ENCODE results near the gene UBL4B.

The UBL4B gene

DNA sequence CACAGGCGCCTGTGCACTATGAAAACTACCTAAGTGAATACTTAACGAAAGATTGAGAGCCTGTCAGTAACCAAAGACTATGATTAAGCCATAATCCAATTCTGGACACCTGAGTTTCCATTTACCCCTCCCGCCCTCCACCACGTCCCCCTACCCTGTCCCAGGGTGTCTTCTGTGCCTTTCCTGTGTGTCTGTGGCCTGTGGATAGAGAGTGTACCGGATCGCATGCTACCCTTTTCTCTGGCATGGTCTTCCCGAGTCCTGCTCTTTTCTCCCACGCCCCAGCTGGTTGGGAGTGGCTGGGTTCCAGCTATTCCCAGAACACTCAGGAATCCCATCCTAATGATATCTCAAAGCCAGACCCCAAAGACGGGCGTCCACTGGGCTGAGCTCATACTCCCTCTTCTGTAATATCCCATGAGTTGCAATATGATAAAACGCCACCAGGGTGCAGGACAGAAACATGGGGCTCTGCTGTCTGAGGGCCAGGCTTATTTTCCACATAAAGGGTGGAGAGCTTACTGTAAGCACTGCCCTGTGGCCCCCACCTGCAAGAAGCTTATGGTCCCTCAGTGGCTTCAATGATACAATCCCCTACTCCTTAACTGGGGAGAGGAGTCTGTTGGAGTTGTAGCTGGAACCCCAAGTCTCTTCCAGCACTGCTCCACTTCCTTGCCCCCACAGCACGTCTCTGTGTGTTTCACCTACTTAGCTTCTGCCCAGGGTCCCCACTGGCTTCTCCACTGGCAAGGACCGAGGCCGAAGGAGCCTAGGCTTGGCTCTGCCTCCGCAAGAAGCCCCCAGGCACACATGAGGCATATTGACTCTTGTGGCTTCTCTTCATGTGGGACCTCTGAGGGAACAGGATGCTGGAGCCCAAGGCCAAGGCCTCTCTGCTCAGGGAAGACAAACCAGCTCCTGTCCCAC is 24.2 kb upstream of the UBL4B start:
- no peaks in the 10 kb centered on the region for H3K9me3 ChIP-seq (ENCODE audit: control insufficient read depth, insufficient read depth, low read depth, low read length)
- no peaks in the 10 kb centered on the region for H3K4me1 ChIP-seq (ENCODE audit: control insufficient read depth, insufficient read depth, low read length)
- CTCF ChIA-PET = interaction anchor here (0.6 to 6.8 kb wide), 34 partner anchors 11 to 1328 kb away, joined by 3 to 182 read pairs (median 4); partner anchors contain the start of genes ALX3 and KCNC4
- no peaks in the 10 kb centered on the region for H3K36me3 ChIP-seq (ENCODE audit: control insufficient read depth in 2 of 2, insufficient read depth in 1 of 2, low read length in 2 of 2)
- H3K27ac ChIP-seq (ENCODE audit: extremely low read depth, low read depth, low read length) = no peak overlapping the region
- TF ChIP-seq, protein P1, sequence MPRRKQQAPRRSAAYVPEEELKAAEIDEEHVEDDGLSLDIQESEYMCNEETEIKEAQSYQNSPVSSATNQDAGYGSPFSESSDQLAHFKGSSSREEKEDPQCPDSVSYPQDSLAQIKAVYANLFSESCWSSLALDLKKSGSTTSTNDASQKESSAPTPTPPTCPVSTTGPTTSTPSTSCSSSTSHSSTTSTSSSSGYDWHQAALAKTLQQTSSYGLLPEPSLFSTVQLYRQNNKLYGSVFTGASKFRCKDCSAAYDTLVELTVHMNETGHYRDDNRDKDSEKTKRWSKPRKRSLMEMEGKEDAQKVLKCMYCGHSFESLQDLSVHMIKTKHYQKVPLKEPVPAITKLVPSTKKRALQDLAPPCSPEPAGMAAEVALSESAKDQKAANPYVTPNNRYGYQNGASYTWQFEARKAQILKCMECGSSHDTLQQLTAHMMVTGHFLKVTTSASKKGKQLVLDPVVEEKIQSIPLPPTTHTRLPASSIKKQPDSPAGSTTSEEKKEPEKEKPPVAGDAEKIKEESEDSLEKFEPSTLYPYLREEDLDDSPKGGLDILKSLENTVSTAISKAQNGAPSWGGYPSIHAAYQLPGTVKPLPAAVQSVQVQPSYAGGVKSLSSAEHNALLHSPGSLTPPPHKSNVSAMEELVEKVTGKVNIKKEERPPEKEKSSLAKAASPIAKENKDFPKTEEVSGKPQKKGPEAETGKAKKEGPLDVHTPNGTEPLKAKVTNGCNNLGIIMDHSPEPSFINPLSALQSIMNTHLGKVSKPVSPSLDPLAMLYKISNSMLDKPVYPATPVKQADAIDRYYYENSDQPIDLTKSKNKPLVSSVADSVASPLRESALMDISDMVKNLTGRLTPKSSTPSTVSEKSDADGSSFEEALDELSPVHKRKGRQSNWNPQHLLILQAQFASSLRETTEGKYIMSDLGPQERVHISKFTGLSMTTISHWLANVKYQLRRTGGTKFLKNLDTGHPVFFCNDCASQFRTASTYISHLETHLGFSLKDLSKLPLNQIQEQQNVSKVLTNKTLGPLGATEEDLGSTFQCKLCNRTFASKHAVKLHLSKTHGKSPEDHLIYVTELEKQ (tag by site-specific recombination; IDR thresholded peaks at IDR 0.05; ENCODE audit: borderline replicate concordance) = no peak
- TF ChIP-seq SP2 (tag by site-specific recombination; IDR thresholded peaks at IDR 0.05) (no peak), ZNF654 (tag by site-specific recombination; IDR thresholded peaks at IDR 0.05; ENCODE audit: low read depth) (peak; percentile 28), ZNF23 (tag by site-specific recombination; IDR thresholded peaks at IDR 0.05; ENCODE audit: borderline replicate concordance) (no peak), ZNF221 (tag by site-specific recombination; IDR thresholded peaks at IDR 0.05; ENCODE audit: borderline replicate concordance) (no peak)
- TF ChIP-seq, protein P2, sequence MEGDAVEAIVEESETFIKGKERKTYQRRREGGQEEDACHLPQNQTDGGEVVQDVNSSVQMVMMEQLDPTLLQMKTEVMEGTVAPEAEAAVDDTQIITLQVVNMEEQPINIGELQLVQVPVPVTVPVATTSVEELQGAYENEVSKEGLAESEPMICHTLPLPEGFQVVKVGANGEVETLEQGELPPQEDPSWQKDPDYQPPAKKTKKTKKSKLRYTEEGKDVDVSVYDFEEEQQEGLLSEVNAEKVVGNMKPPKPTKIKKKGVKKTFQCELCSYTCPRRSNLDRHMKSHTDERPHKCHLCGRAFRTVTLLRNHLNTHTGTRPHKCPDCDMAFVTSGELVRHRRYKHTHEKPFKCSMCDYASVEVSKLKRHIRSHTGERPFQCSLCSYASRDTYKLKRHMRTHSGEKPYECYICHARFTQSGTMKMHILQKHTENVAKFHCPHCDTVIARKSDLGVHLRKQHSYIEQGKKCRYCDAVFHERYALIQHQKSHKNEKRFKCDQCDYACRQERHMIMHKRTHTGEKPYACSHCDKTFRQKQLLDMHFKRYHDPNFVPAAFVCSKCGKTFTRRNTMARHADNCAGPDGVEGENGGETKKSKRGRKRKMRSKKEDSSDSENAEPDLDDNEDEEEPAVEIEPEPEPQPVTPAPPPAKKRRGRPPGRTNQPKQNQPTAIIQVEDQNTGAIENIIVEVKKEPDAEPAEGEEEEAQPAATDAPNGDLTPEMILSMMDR (tag by site-specific recombination; IDR thresholded peaks at IDR 0.05) = peak; percentile 40; the same call in 1 of the 2 replicates
- TF ChIP-seq, protein P3, sequence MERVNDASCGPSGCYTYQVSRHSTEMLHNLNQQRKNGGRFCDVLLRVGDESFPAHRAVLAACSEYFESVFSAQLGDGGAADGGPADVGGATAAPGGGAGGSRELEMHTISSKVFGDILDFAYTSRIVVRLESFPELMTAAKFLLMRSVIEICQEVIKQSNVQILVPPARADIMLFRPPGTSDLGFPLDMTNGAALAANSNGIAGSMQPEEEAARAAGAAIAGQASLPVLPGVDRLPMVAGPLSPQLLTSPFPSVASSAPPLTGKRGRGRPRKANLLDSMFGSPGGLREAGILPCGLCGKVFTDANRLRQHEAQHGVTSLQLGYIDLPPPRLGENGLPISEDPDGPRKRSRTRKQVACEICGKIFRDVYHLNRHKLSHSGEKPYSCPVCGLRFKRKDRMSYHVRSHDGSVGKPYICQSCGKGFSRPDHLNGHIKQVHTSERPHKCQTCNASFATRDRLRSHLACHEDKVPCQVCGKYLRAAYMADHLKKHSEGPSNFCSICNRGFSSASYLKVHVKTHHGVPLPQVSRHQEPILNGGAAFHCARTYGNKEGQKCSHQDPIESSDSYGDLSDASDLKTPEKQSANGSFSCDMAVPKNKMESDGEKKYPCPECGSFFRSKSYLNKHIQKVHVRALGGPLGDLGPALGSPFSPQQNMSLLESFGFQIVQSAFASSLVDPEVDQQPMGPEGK (tag by site-specific recombination; IDR thresholded peaks at IDR 0.05) = peak; percentile 27; the same call in 1 of the 2 replicates
- no peak overlapping the region for H3K4me3 ChIP-seq (ENCODE audit: low read depth, low read length)
- POLR2A ChIA-PET = no interaction called here

DNA sequence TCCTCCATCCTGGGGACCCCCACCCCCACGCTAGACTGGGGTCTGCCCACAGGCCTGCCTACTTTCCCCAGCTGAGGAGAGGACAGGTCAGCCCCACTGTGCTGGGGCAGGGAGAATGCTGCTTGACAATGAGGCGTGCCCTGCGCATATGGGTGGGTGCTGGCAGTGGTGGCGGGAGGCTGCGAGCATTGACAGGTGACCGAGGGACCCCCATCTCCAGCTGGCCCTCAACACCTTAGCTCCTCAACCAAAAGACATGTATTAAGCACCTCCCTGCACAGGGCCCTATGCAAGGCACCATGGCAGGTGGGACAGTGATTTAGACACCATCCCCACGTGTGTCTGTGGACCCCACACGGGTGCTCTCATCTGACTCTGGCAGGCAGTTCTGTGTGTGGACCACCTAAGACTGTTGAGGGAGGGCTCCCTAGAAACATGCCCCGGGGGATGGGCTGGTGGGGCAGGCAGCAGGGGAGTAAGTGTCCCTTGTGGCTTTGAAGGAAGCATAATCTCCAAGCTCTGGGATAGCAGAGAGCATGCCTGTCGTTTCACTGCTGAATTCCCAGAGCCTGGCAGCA is 23.4 kb upstream of the UBL4B start:
- CTCF ChIA-PET = interaction anchor here (0.7 to 6.8 kb wide), 22 partner anchors 12 to 415 kb away, joined by 3 to 182 read pairs (median 8); partner anchors contain the start of gene ALX3
- no peak for TF ChIP-seq HOXA7 (CRISPR knock-in tag; IDR thresholded peaks at IDR 0.05; ENCODE audit: borderline replicate concordance)
- TF ChIP-seq, protein P4, sequence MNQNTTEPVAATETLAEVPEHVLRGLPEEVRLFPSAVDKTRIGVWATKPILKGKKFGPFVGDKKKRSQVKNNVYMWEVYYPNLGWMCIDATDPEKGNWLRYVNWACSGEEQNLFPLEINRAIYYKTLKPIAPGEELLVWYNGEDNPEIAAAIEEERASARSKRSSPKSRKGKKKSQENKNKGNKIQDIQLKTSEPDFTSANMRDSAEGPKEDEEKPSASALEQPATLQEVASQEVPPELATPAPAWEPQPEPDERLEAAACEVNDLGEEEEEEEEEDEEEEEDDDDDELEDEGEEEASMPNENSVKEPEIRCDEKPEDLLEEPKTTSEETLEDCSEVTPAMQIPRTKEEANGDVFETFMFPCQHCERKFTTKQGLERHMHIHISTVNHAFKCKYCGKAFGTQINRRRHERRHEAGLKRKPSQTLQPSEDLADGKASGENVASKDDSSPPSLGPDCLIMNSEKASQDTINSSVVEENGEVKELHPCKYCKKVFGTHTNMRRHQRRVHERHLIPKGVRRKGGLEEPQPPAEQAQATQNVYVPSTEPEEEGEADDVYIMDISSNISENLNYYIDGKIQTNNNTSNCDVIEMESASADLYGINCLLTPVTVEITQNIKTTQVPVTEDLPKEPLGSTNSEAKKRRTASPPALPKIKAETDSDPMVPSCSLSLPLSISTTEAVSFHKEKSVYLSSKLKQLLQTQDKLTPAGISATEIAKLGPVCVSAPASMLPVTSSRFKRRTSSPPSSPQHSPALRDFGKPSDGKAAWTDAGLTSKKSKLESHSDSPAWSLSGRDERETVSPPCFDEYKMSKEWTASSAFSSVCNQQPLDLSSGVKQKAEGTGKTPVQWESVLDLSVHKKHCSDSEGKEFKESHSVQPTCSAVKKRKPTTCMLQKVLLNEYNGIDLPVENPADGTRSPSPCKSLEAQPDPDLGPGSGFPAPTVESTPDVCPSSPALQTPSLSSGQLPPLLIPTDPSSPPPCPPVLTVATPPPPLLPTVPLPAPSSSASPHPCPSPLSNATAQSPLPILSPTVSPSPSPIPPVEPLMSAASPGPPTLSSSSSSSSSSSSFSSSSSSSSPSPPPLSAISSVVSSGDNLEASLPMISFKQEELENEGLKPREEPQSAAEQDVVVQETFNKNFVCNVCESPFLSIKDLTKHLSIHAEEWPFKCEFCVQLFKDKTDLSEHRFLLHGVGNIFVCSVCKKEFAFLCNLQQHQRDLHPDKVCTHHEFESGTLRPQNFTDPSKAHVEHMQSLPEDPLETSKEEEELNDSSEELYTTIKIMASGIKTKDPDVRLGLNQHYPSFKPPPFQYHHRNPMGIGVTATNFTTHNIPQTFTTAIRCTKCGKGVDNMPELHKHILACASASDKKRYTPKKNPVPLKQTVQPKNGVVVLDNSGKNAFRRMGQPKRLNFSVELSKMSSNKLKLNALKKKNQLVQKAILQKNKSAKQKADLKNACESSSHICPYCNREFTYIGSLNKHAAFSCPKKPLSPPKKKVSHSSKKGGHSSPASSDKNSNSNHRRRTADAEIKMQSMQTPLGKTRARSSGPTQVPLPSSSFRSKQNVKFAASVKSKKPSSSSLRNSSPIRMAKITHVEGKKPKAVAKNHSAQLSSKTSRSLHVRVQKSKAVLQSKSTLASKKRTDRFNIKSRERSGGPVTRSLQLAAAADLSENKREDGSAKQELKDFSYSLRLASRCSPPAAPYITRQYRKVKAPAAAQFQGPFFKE (tag by site-specific recombination; IDR thresholded peaks at IDR 0.05; ENCODE audit: borderline replicate concordance) = no peak
- no peak for TF ChIP-seq ZSCAN23 (tag by site-specific recombination; IDR thresholded peaks at IDR 0.05)
- no peak for TF ChIP-seq ZNF211 (tag by site-specific recombination; IDR thresholded peaks at IDR 0.05; ENCODE audit: low read depth)
- TF ChIP-seq, protein P3 (tag by site-specific recombination; IDR thresholded peaks at IDR 0.05) = no peak

More for the DNA sequence above, 23.4 kb upstream of the UBL4B start:
- Histone ChIP-seq H3K27ac (ENCODE audit: extremely low read depth, low read depth, low read length) (no peak overlapping the region), H3K4me1 (ENCODE audit: control insufficient read depth, insufficient read depth, low read length) (no peaks in the 10 kb centered on the region), H3K36me3 (ENCODE audit: control insufficient read depth in 2 of 2, insufficient read depth in 1 of 2, low read length in 2 of 2) (no peaks in the 10 kb centered on the region), H3K9me3 (ENCODE audit: control insufficient read depth, insufficient read depth, low read depth, low read length) (no peaks in the 10 kb centered on the region), H3K4me3 (ENCODE audit: low read depth, low read length) (no peak overlapping the region)
- POLR2A ChIA-PET = no interaction called here

Measured in HEK293 (cell line).